PC-3 (cell line): ENCODE results near the gene ENO4. TPM values are rescaled to one million over a fixed set of nuclear protein-coding genes. Genes with fewer than 3 reads are reported as not detected.

Experiments used
- ATAC-seq: fragments of 200-7000 bp; cut with Tn5 transposase; 2 replicates; pipeline ENCODE4 v1.9.1; 2020; ENCODE audit warnings: mild to moderate bottlenecking, moderate library complexity
- BruUV-seq: library from RNA; stranded (reverse); fragments of 400-500 nt; replicated peaks from 2 replicates; lab custom pipeline; 2021; lab: Mats Ljungman, UMichigan
- CTCF ChIA-PET: fragments of 300-600 bp; sonication (Branson Sonifier 250); formaldehyde crosslinking; loops from one replicate; lab custom pipeline; 2022; ENCODE audit warnings: antibody characterized with exemption; lab: Charles Lee
- POLR2A ChIA-PET: fragments of 300-600 bp; sonication (Branson Sonifier 250); formaldehyde crosslinking; loops from one replicate; lab custom pipeline; 2022; ENCODE audit warnings: antibody characterized with exemption; ENCODE audit not compliant: unreplicated experiment; lab: Charles Lee
- DNase-seq: peaks from one replicate; pipeline ENCODE4 v3.0.0-alpha.2; 2015
- H2AFZ ChIP-seq: fragments of 300-600 bp; sonication (generic); 2 replicates; pipeline ENCODE4 v1.6.0; 2016; ENCODE audit warnings: antibody characterized with exemption, low read length
- H3F3A ChIP-seq: fragments of 300-600 bp; sonication (generic); one replicate; pipeline ENCODE4 v1.6.0; 2017; ENCODE audit warnings: antibody characterized with exemption, low read length, control low read depth, mild to moderate bottlenecking; ENCODE audit not compliant: unreplicated experiment
- H3K27ac ChIP-seq: fragments of 300-600 bp; sonication (generic); 2 replicates; pipeline ENCODE4 v1.5.1; 2016; ENCODE audit warnings: mild to moderate bottlenecking, low read length
- H3K27me3 ChIP-seq: fragments of 300-600 bp; sonication (generic); 2 replicates; pipeline ENCODE4 v1.6.1; 2016; ENCODE audit warnings: low read length, mixed read lengths
- H3K36me3 ChIP-seq: fragments of 300-600 bp; sonication (generic); 2 replicates; pipeline ENCODE4 v1.6.1; 2016; ENCODE audit warnings: low read depth, mixed run types, low read length, mixed read lengths
- H3K4me1 ChIP-seq: fragments of 300-600 bp; sonication (generic); 2 replicates; pipeline ENCODE4 v1.5.1; 2016; ENCODE audit warnings: low read length; ENCODE audit not compliant: insufficient read depth
- H3K4me2 ChIP-seq: fragments of 300-600 bp; sonication (generic); 2 replicates; pipeline ENCODE4 v1.6.0; 2016; ENCODE audit warnings: low read length
- H3K4me3 ChIP-seq: fragments of 300-600 bp; sonication (generic); 2 replicates; pipeline ENCODE4 v1.5.1; 2016; ENCODE audit warnings: mild to moderate bottlenecking, low read length, mixed read lengths
- H3K79me2 ChIP-seq: fragments of 300-600 bp; sonication (generic); 2 replicates; pipeline ENCODE4 v1.6.1; 2017; ENCODE audit warnings: low read length, mixed read lengths
- H3K9ac ChIP-seq: fragments of 300-600 bp; sonication (generic); 2 replicates; pipeline ENCODE4 v1.6.0; 2016; ENCODE audit warnings: mild to moderate bottlenecking, low read length
- H3K9me2 ChIP-seq: fragments of 300-600 bp; sonication (generic); replicated peaks from 2 replicates; pipeline ENCODE4 v1.6.1; 2016; ENCODE audit warnings: mixed run types, low read length, mixed read lengths
- H3K9me3 ChIP-seq: fragments of 300-600 bp; sonication (generic); 2 replicates; pipeline ENCODE4 v1.6.1; 2016; ENCODE audit warnings: low read length, mixed read lengths
- H4K20me1 ChIP-seq: fragments of 300-600 bp; sonication (generic); 2 replicates; pipeline ENCODE4 v1.6.1; 2016; ENCODE audit warnings: low read length, mixed read lengths
- EZH2 ChIP-seq: fragments of 300-600 bp; sonication (generic); IDR thresholded peaks from one replicate; pipeline ENCODE4 v1.6.1; 2017; ENCODE audit warnings: antibody characterized with exemption, mild to moderate bottlenecking, low read length; ENCODE audit not compliant: unreplicated experiment
- EZH2phosphoT487 ChIP-seq: fragments of 300-600 bp; sonication (generic); IDR thresholded peaks from 2 replicates; pipeline ENCODE4 v1.6.1; 2018; ENCODE audit warnings: mild to moderate bottlenecking, antibody characterized with exemption, low read length, borderline replicate concordance
- intact Hi-C: fragments of 100-400 bp; cut with micrococcal nuclease; formaldehyde crosslinking; loops from 2 replicates; pipeline ENCODE4 v1.9.0; 2023
- total RNA-seq: library from RNA; depleted of rRNA; stranded (reverse); fragments of >200 nt; gene quantifications from 2 replicates; pipeline ENCODE4 v1.2.3, GENCODE V29; 2014
- TF ChIP-seq, protein P1 (sequence below): fragments of 300-600 bp; sonication (generic); conservative IDR thresholded peaks from 2 replicates; pipeline ENCODE4 v1.5.1; 2017; ENCODE audit warnings: antibody characterized with exemption, low read depth, mild to moderate bottlenecking, low read length

ENO4 gene
- total RNA-seq, 1 experiment from 2014 or later = not detected

DNA sequence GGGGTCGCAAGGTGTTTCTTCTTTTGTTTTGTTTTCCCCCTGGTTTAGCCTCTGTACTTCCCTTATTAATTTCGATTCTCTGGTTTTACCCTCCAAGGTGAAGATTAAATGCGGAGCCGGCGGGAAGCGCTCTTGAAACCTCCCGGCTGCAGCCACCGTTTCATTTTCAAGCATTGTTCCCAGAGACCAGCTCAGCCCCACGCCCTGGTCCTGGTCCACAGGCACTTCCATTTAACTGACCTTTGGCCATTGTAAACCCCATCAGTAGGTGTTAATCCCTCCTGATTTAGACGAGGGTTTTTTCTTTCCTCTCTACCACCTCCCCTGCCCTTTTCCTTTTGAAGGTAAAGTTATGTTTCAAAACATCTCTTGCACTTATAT, 39.2 kb upstream of the ENO4 start:
- H3K36me3 ChIP-seq = no peaks in the 10 kb centered on the region
- H3K4me2 ChIP-seq = no peak overlapping the region
- BruUV-seq = no TSS peak
- H3K79me2 ChIP-seq = no peaks in the 10 kb centered on the region
- ATAC-seq (no peak), DNase-seq (no peak)
- no peaks in the 10 kb centered on the region for H3K4me1 ChIP-seq
- no peak overlapping the region for H3K4me3 ChIP-seq
- no peaks in the 10 kb centered on the region for H3K9me3 ChIP-seq
- ChIA-PET CTCF (interaction anchor here (0.5 kb wide), 1 partner anchor 365 kb away, joined by 3 read pairs; no protein-coding TSS in a partner anchor), POLR2A (no interaction called here)
- H3K9ac ChIP-seq = no peak overlapping the region
- no peak overlapping the region for H3K27ac ChIP-seq
- no peaks in the 10 kb centered on the region for H4K20me1 ChIP-seq
- H3K9me2 ChIP-seq = no peaks in the 10 kb centered on the region
- intact Hi-C loops = no loop called here
- no peaks in the 10 kb centered on the region for H3K27me3 ChIP-seq
- H3F3A ChIP-seq = no peaks in the 10 kb centered on the region
- H2AFZ ChIP-seq = no peak overlapping the region
- TF ChIP-seq, protein P1, sequence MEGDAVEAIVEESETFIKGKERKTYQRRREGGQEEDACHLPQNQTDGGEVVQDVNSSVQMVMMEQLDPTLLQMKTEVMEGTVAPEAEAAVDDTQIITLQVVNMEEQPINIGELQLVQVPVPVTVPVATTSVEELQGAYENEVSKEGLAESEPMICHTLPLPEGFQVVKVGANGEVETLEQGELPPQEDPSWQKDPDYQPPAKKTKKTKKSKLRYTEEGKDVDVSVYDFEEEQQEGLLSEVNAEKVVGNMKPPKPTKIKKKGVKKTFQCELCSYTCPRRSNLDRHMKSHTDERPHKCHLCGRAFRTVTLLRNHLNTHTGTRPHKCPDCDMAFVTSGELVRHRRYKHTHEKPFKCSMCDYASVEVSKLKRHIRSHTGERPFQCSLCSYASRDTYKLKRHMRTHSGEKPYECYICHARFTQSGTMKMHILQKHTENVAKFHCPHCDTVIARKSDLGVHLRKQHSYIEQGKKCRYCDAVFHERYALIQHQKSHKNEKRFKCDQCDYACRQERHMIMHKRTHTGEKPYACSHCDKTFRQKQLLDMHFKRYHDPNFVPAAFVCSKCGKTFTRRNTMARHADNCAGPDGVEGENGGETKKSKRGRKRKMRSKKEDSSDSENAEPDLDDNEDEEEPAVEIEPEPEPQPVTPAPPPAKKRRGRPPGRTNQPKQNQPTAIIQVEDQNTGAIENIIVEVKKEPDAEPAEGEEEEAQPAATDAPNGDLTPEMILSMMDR = no peak
- TF ChIP-seq EZH2 (no peak), EZH2phosphoT487 (no peak)

DNA sequence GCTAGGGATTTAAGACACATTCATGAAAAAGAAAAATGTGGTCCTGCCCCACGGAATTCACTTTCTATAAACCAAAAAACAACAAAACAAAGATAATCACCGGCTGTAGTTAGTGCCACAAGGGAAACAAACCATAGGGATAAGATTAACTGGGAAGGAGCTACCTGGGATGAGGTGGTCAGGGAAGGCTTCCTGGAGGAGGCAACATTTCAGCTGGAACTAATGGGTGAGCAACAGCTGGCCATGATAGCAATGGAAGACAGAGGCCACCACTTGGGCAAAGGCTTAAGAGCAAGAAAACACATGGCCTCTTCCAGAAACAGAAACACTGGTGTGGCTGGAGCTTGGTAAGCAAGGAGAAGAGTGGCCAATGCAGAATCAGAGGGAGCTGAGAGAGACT, 38.4 kb upstream of the ENO4 start:
- CTCF ChIA-PET = no interaction called here

DNA sequence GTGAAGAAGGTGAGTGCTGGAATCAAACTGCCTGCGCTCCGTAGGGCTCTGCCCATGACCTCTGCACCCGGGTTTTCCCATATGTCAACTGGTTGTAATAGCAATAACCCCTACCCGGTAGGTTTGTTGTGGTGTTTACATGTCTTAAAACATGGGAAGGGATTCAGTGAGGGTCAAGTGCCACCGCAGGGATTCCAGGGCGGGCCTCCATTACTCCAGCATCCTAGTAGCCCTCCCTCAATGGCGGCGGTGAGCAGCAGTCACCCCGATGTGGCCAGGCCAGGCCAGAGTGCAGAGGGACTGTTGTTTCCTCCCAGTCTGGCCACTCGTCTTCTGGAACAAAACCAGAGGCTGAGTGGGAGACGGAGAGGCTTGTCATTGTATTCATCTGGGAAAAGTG, 37.6 kb upstream of the ENO4 start:
- no peak overlapping the region for H2AFZ ChIP-seq
- POLR2A ChIA-PET = no interaction called here
- no peak for ATAC-seq
- no peaks in the 10 kb centered on the region for H3K9me2 ChIP-seq
- no peak overlapping the region for H3K9ac ChIP-seq
- DNase-seq = no peak
- no peaks in the 10 kb centered on the region for H3K79me2 ChIP-seq
- H3K27ac ChIP-seq = no peak overlapping the region
- no TSS peak for BruUV-seq
- CTCF ChIA-PET = no interaction called here
- H3K4me2 ChIP-seq = no peak overlapping the region
- H3K4me1 ChIP-seq = no peaks in the 10 kb centered on the region
- H3K9me3 ChIP-seq = no peaks in the 10 kb centered on the region
- H3K27me3 ChIP-seq = no peaks in the 10 kb centered on the region
- no peaks in the 10 kb centered on the region for H4K20me1 ChIP-seq
- H3K36me3 ChIP-seq = no peaks in the 10 kb centered on the region
- H3K4me3 ChIP-seq = no peak overlapping the region
- TF ChIP-seq EZH2 = no peak
- TF ChIP-seq, protein P1 = no peak
- TF ChIP-seq EZH2phosphoT487 = no peak
- intact Hi-C loops = no loop called here
- no peaks in the 10 kb centered on the region for H3F3A ChIP-seq

More for the DNA sequence above, 38.4 kb upstream of the ENO4 start:
- H3K4me1 ChIP-seq = no peaks in the 10 kb centered on the region
- POLR2A ChIA-PET = no interaction called here
- no peaks in the 10 kb centered on the region for H3K9me2 ChIP-seq
- no peak overlapping the region for H3K4me3 ChIP-seq
- H3K4me2 ChIP-seq = no peak overlapping the region
- ATAC-seq (no peak), DNase-seq (no peak)
- H3K36me3 ChIP-seq = no peaks in the 10 kb centered on the region
- no peaks in the 10 kb centered on the region for H3K27me3 ChIP-seq
- no peaks in the 10 kb centered on the region for H3K9me3 ChIP-seq
- no peaks in the 10 kb centered on the region for H3F3A ChIP-seq
- H2AFZ ChIP-seq = no peak overlapping the region
- H4K20me1 ChIP-seq = no peaks in the 10 kb centered on the region
- BruUV-seq = no TSS peak
- H3K79me2 ChIP-seq = no peaks in the 10 kb centered on the region
- no peak overlapping the region for H3K27ac ChIP-seq
- intact Hi-C loops = no loop called here
- no peak overlapping the region for H3K9ac ChIP-seq
- TF ChIP-seq EZH2 (no peak), EZH2phosphoT487 (no peak)
- TF ChIP-seq, protein P1 = no peak
